Thyroid gland (tissue), 4 donors: Measurements from ENCODE around the gene CHST11.

ENCODE experiments used
- CTCF ChIP-seq, 6 experiments: fragments of 200-600 bp in 3 of 6; fragments of 450-650 bp in 3 of 6; sonication (generic) in 3 of 6; IDR thresholded peaks; one replicate each; pipeline ENCODE4 v1.5.1; 2016 to 2019; ENCODE audit warnings: antibody characterized with exemption in 6 of 6, mild to moderate bottlenecking in 2 of 6, inconsistent platforms in 1 of 6, moderate library complexity in 1 of 6
- POLR2A ChIP-seq, 2 donors: fragments of 450-650 bp; IDR thresholded peaks; one replicate each; pipeline ENCODE4 v1.6.1; 2017; ENCODE audit warnings: antibody characterized with exemption in 2 of 2, mild to moderate bottlenecking in 2 of 2, moderate library complexity in 1 of 2

- no peak for TF ChIP-seq CTCF (IDR thresholded peaks at IDR 0.05)
- no peak for TF ChIP-seq POLR2A (IDR thresholded peaks at IDR 0.05)
Measured at GRCh38 chr12:104763168-104763805, 306.5 kb downstream of the CHST11 start.
